GM12892 (cell line): ENCODE data around the gene HOXC9.

ENCODE experiments used
- DNase-seq: peaks from one replicate; pipeline ENCODE4 v3.0.0; 2011; ENCODE audit not compliant: insufficient read length
- FAIRE-seq: peaks from 2 replicates; lab custom pipeline; 2011; peaks lifted over from hg19 to GRCh38; lab: Jason Lieb, UNC
- POLR2A ChIP-seq: IDR thresholded peaks from 2 replicates; pipeline ENCODE4 v1.6.1; 2011; ENCODE audit warnings: low read depth, low read length, control low read depth
- POLR2AphosphoS5 ChIP-seq: IDR thresholded peaks from 2 replicates; pipeline ENCODE4 v1.6.1; 2011; ENCODE audit warnings: low read depth, low read length, control low read depth
- TAF1 ChIP-seq: IDR thresholded peaks from 2 replicates; pipeline ENCODE4 v1.6.1; 2011; ENCODE audit warnings: low read depth, mild to moderate bottlenecking, control low read depth, low read length, borderline replicate concordance

The HOXC9 gene

DNA sequence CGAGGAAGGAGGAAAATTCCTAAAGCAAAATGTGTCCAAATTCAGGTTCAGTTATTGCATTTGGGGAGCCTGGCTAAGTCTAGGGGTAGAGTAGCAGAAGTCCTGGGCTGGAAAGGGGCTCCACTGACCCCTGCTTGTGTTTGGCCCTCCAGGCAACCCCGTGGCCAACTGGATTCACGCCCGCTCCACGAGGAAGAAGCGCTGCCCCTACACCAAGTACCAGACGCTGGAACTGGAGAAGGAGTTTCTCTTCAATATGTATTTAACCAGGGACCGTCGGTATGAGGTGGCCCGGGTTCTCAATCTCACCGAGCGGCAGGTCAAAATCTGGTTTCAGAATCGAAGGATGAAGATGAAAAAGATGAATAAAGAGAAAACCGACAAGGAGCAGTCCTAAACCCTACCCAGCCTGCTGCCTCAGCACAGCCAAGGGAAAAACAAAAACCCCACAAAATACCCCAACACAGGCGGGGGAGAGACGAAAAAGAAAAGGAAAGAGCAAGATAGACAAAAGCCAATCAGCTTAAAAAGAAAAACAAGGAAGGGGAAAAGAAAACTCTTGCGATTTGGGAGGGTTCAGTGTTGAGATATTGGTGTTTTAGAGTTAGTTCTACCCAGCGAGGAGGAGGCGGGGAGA is 2.4 kb downstream of the HOXC9 start:
- FAIRE-seq (no peak), DNase-seq (no peak)
- TF ChIP-seq TAF1, result no peak
- TF ChIP-seq POLR2A, result no peak
- TF ChIP-seq POLR2AphosphoS5, result no peak

DNA sequence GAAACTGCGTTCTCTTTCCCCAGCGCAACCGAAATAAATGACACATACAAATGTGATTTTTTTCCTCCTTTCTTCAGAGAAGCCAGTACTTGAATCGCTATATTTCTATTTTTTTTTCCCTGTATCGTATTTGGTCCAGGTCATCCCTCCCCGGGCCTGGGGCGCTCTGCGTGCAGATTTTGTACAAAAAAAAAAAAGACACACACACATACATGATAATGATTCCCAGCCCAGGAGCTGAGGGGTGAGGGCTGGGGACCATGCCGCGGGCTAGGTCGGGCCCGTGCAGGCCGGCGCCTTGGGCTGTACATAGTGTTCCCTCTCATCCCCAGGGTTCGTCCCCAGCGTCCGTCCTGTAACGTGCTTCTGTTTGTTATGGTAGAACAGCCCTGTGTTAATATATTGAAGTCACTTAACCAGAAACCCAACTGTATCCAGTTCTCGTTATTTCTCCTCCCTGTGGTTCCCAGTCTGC is 3.0 kb downstream of the HOXC9 start:
- no peak for DNase-seq
- TF ChIP-seq POLR2A, result no peak
- no peak for FAIRE-seq

DNA sequence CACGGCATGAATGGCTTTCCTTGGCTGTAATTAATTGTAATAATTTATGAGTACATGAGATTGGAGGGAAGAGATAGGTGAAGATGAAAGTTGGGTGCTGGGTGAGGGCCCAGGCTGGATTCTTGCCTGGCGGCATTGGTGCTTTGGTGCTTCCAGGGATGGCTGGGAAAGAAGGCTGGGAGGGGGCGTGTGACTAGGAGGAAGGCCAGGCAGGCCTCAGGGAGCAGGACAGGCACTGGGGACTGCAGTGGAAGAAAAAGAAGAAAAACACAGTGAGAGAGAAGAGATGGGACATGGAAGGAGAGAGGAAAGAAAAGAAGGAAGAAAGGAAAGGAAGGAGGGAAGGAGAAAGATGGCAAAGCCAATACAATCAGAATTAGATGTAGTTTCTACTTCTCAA is 3.7 kb downstream of the HOXC9 start:
- FAIRE-seq, result no peak
- TF ChIP-seq POLR2A (no peak), TAF1 (no peak), POLR2AphosphoS5 (no peak)
- DNase-seq, result no peak

DNA sequence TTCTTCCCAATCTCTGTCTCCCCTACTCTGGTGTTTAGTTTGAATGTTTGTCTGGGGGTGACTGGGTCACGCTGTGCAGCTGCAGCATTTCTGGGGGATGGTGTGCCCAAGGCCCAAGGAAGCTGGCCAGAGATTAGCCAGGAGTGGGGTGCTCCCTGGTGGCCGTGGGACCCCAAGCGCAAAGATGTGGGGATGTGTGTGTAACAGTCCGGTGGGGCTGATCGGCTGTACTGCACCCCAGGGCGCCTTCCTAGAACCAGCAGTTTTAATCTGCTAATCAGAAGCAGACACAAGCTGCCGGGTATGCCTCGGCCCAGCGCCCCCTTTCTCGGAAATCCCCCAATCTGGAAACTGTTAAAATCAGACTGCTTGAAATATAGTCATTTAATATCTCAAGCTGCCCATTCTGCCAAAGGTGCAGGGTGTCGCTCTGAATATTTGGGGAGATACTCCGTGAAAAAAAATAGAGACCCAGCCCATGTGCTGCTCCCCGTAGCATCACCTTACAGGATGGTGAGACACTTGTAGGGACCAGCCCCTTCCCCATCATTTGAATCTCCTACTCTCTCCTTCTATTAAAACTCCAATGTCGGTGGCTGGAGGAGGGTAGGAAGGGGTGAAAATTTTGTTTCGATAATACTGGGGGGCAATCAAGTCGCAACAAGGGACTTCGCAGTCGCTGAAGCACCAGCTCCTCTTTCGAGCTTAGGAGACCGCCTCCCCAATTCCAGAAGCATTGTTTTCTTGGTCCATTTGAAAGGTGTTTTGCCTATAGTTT is 4.3 kb downstream of the HOXC9 start:
- DNase-seq, result no peak
- no peak for TF ChIP-seq POLR2AphosphoS5
- no peak for FAIRE-seq

DNA sequence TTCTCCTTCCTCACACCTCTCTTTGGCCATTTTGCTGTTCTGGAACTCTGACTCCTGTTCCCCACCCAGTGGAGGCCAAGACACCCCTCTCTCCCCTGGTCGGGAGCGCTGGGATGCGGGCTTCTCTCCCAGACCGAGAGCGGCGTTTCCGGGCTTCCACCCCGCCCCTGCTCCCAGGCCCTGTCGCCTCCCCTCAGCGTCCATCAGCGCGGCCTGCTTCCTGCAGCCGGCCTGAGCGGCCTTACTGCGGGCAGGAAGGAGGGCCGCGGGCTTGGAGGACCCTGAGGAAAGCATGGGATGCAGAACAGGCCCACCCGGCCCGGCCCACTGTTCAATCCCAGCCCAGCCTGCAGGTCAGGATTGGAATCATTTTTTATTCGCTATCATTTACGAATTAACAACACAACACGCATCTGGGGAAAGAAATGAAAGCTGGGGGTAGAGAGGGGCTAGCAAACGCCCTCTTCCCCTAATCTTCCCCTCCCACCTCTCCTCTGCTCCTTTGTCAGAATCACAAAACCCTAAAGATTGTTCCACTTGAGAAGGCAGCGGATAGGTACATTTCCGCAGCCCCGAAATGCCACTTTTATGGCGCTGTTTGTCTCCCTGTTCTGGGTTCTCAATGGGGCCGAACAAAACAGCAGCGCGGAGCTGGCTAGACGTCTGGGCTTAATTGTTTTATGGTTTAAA is 5.0 kb downstream of the HOXC9 start:
- no peak for DNase-seq
- no peak for FAIRE-seq
- no peak for TF ChIP-seq TAF1
- TF ChIP-seq POLR2A, result no peak
- TF ChIP-seq POLR2AphosphoS5, result no peak

DNA sequence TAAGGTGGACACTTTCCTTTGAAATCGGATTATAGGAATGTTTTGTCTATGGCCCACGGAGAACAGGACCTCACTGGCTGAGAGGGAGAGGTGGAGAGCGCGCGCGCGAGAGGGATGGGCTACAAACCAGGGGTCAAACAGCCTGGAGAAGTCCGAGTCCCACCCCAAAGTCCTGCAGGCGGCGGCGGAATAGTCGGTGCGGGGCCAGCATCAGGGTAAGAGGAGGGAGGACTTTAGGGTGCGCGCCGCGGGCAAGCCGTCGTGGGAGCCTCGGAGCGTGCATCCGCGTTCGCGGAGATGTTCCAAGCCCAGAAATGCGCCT is 5.5 kb downstream of the HOXC9 start:
- no peak for TF ChIP-seq TAF1
- TF ChIP-seq POLR2A, result no peak
- no peak for TF ChIP-seq POLR2AphosphoS5
- FAIRE-seq (no peak), DNase-seq (no peak)

DNA sequence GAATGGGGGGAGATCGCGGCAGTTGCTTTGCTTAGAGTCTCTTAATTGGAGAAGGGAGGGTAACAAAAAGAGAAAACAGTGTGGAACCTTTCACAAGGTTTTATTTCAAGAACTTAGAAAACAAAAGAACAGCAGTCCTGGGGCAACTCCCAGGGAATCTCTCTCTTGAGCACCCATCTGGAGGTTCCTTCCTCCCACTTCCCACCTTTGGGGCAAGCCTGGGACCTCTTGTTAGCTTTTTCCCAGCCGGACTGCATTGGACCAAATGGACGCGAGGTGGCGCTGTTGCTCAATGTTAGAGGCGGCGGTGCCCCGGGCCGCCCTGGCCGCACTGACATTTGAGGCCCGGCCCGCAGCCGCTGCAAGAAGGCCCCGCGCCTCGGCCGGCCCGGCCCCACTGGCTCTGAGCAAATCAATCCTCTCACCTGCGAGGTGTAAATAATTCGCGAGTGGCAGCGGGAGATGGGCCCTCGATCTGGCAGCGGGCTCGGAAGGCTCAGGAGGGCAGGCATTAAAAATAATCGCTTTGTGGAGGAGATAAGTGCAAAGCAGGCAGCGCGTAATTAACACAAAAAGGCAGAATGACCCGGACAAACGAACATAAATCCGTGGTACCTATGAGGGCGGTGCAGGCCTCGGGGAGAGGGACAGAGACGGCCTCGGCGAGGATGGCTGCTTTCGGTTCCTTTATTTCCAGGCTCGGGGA is 6.0 kb downstream of the HOXC9 start:
- TF ChIP-seq TAF1, result no peak
- no peak for TF ChIP-seq POLR2A
- no peak for TF ChIP-seq POLR2AphosphoS5
- DNase-seq (peak; percentile 78), FAIRE-seq (peak; percentile 83)

DNA sequence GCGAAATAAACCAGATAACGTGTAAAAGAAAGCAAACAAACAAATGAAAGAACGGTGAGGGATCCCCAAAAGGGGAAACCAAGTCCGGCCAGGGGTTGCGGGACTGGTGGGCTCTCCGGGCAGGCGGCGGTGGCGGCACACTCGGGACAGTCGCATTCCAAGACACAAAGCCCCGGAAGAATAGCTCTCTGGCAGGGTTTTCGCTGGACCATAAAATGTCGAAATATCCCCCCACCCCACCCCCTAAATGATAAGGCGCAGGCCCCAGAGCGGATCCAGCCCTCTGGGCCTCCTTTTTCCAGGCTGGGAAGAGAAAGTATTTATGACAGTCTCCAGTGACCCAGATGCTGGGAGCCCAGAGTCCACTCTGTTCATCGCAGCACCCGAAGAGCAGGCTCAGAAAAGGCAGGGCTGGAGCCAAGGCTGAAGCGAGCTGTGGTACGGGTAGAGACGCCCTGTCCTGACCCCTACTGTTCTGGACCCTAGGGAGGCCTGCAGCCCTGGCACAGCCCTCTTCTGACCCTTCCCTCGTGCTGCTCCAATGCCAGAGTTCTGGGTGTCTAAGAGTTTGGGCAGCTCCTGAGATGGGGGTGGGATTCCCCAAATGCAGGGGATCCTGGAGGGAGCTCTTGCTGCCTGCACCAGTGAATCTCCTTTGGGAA is 6.7 kb downstream of the HOXC9 start:
- TF ChIP-seq POLR2A (no peak), TAF1 (no peak), POLR2AphosphoS5 (no peak)
- DNase-seq, result no peak
- FAIRE-seq, result no peak

DNA sequence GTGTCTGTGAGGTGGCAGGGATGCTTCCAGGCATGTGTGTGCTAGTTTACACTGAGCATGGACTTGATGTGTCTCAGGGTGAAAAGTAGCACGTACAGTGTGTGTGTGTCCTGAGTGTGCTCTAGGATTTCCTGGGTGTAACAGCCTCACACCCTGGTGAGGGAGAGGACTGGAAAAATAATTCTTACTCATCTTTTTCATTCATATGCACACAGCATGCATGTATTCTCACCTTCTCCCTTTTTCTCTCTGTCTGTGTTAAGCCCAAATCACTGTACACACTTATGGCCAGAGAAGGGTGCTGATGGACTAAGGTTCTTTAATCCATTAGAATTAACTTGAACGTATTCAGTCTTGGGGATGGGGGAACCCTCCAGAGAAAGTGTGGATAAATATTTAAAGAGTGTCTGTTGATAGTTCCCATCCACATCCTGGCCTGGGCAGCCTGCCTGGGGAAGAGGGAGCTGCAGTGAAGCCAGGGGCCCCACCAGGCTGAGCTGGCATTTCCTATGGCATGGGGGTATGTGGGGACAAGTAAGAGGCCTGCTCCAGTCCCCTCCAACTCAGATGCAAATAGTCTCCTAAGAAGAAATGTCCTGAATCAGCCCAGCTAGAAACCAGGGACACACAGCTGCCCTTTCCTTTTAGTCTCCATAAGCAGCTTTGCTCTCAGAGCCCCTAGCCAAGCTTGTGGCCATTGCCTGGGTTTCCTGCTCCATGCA is 7.7 kb downstream of the HOXC9 start:
- no peak for FAIRE-seq
- TF ChIP-seq POLR2A (no peak), TAF1 (no peak), POLR2AphosphoS5 (no peak)
- DNase-seq, result no peak

DNA sequence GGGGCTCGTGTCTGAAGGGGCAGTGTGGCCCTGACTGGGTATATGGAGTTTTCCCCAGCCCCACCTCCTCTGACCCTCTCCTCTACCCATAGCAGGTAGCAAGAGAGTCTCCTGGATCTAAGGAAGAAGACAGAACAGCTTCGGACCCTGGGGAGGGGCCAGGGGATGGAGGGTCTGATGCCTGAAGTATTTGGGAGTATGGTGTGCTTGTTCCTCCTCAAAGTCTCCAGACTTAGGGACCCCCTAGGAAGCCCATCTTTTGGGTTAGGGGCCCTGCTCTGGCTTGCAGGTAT is 8.2 kb downstream of the HOXC9 start:
- no peak for FAIRE-seq
- no peak for TF ChIP-seq POLR2A
- TF ChIP-seq POLR2AphosphoS5, result no peak
- no peak for TF ChIP-seq TAF1
- DNase-seq, result no peak
